Measurements from ENCODE around the gene ARSA. TPM values are rescaled to one million over a fixed set of nuclear protein-coding genes. Genes with fewer than 3 reads are reported as not detected.

ARSA gene
- total RNA-seq, 1 experiment from 2014 or later, result 43.8 TPM

GRCh38 chr22:50604256-50605001 is 23.5 kb downstream of the ARSA start:
- Histone ChIP-seq H3K27ac (ENCODE audit: low read length) (no peak overlapping the region), H3K4me3 (ENCODE audit: low read depth in 2 of 2, low read length in 2 of 2) (no peak overlapping the region), H3K27me3 (ENCODE audit: control insufficient read depth, insufficient read depth, low read length) (no peaks in the 10 kb centered on the region), H3K9me3 (ENCODE audit: control insufficient read depth, insufficient read depth, low read depth, low read length) (no peaks in the 10 kb centered on the region), H3K4me1 (ENCODE audit: control insufficient read depth, insufficient read depth, low read length) (peaks cover 3% of the 10 kb centered on the region; the same call in 1 of the 2 replicates), H3K36me3 (ENCODE audit: control insufficient read depth, insufficient read depth, low read length) (no peaks in the 10 kb centered on the region)
- intact Hi-C loops (cut with micrococcal nuclease; ENCODE audit: unreplicated experiment) (no loop called here), in situ Hi-C loops (cut with HindIII; ENCODE audit: low pct_unique_long_range_greater_than_20kb, low sequenced_read_pairs) (no loop called here)
- DNase-seq (ENCODE audit: low read depth, low spot score) (no peak), ATAC-seq (no peak)
- ChIA-PET POLR2A (no interaction called here), CTCF (interaction anchor here (0.6 to 0.9 kb wide), 2 partner anchors 97 to 388 kb away, joined by 3 to 4 read pairs; partner anchors contain the start of gene LMF2)
- no TSS peak for BruUV-seq (replicated peaks)
- TF ChIP-seq CTCF (IDR thresholded peaks at IDR 0.05), result no peak
- no peak for TF ChIP-seq SIN3A (IDR thresholded peaks at IDR 0.05; ENCODE audit: borderline replicate concordance, insufficient read depth, low read depth, low read length)

GRCh38 chr22:50603511-50604255 is 24.3 kb downstream of the ARSA start:
- ATAC-seq (no peak), DNase-seq (ENCODE audit: low read depth, low spot score) (no peak)
- in situ Hi-C loops (cut with HindIII; ENCODE audit: low pct_unique_long_range_greater_than_20kb, low sequenced_read_pairs), result no loop called here
- H3K4me1 ChIP-seq (ENCODE audit: control insufficient read depth, insufficient read depth, low read length), result peaks cover 3% of the 10 kb centered on the region; the same call in 1 of the 2 replicates
- TF ChIP-seq POLR2AphosphoS5 (IDR thresholded peaks at IDR 0.05; ENCODE audit: low read depth, low read length) (no peak), SIN3A (IDR thresholded peaks at IDR 0.05; ENCODE audit: borderline replicate concordance, insufficient read depth, low read depth, low read length) (no peak), CTCF (IDR thresholded peaks at IDR 0.05) (no peak), REST (IDR thresholded peaks at IDR 0.05; ENCODE audit: insufficient read depth in 1 of 2, low read depth in 2 of 2, low read length in 1 of 2) (no peak), TCF7L2 (IDR thresholded peaks at IDR 0.05; ENCODE audit: low read depth, low read length) (no peak)
- no peaks in the 10 kb centered on the region for H3K36me3 ChIP-seq (ENCODE audit: control insufficient read depth, insufficient read depth, low read length)
- POLR2A ChIA-PET, result no interaction called here
- intact Hi-C loops (cut with micrococcal nuclease; ENCODE audit: unreplicated experiment), result no loop called here
- no TSS peak for BruUV-seq (replicated peaks)
- H3K9me3 ChIP-seq (ENCODE audit: control insufficient read depth, insufficient read depth, low read depth, low read length), result no peaks in the 10 kb centered on the region
- no peak overlapping the region for H3K4me3 ChIP-seq (ENCODE audit: low read depth in 2 of 2, low read length in 2 of 2)
- CTCF ChIA-PET, result interaction anchor here (0.6 kb wide), 1 partner anchor 387 kb away, joined by 3 read pairs; no protein-coding TSS in a partner anchor
- no peak overlapping the region for H3K27ac ChIP-seq (ENCODE audit: low read length)
- no peaks in the 10 kb centered on the region for H3K27me3 ChIP-seq (ENCODE audit: control insufficient read depth, insufficient read depth, low read length)
